Measurements from ENCODE around the gene TRAM2. TPM values are rescaled to one million over a fixed set of nuclear protein-coding genes. Genes with fewer than 3 reads are reported as not detected.

The TRAM2 gene
- total and polyA plus RNA-seq, 2 of the 13 experiments (the other 11 are each of a cell fraction or from before 2014, with no cell fraction given) = 49.1 to 72.5 TPM

DNA sequence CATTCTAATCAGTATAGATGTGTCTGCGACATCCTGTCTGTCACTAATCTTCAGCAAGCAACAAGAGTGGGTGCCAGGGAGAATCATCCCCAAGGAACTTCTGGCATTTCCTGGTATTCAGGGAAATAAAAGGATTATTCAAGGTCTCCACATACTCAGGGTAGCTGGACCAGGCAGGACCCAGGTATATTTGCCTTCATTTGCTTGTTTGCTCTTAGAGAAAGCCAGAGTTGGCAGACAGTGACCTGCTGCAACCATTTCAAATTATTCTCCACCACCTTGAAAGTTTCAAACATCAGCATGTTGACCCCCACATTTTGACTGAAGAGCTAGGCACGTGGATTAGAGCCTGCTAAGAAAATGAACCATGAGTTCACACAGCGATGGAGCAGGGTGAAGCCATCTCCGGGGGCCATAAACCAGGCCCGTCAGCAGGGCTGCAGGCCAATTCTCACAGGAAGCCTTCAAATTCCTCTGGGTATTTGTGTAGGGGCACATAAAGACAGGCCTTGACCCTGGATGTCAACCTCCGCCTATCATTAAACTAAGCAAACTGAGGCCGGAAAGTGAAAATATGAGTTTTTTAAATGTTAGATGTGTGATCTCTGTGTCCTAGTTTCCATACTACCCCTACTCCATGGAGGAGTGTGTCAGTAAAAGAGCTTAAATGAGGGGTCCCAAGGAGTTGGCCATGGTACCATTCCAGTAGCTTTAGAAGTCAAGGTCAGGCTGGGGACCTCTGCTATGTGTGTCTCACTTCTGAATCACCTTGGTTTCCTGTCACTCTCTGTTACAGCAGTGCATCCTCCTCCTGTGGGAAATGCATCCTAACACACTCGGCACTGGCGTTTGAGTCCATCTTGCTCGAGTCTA, 32.9 kb downstream of the TRAM2 start (continued):
- TF ChIP-seq, protein P1, sequence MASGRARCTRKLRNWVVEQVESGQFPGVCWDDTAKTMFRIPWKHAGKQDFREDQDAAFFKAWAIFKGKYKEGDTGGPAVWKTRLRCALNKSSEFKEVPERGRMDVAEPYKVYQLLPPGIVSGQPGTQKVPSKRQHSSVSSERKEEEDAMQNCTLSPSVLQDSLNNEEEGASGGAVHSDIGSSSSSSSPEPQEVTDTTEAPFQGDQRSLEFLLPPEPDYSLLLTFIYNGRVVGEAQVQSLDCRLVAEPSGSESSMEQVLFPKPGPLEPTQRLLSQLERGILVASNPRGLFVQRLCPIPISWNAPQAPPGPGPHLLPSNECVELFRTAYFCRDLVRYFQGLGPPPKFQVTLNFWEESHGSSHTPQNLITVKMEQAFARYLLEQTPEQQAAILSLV (CRISPR knock-in tag; IDR thresholded peaks at IDR 0.05; ENCODE audit: borderline replicate concordance) = 0 out of 2 replicates have a peak, but pooled peaks have one; percentile 48
- TF ChIP-seq, protein P2, sequence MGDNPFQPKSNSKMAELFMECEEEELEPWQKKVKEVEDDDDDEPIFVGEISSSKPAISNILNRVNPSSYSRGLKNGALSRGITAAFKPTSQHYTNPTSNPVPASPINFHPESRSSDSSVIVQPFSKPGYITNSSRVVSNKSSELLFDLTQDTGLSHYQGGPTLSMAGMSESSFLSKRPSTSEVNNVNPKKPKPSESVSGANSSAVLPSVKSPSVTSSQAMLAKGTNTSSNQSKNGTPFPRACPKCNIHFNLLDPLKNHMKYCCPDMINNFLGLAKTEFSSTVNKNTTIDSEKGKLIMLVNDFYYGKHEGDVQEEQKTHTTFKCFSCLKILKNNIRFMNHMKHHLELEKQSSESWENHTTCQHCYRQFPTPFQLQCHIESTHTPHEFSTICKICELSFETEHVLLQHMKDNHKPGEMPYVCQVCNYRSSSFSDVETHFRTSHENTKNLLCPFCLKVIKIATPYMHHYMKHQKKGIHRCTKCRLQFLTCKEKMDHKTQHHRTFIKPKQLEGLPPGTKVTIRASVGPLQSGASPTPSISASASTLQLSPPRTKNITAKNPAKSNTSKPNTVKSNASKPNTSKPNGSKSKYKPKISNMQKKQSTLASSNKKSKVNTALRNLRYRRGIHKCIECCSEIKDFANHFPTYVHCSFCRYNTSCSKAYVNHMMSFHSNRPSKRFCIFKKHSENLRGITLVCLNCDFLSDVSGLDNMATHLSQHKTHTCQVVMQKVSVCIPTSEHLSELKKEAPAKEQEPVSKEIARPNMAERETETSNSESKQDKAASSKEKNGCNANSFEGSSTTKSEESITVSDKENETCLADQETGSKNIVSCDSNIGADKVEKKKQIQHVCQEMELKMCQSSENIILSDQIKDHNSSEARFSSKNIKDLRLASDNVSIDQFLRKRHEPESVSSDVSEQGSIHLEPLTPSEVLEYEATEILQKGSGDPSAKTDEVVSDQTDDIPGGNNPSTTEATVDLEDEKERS (CRISPR knock-in tag; IDR thresholded peaks at IDR 0.05) = peak; percentile 64; the same call in 1 of the 2 replicates
- TF ChIP-seq MTA1 (CRISPR knock-in tag; IDR thresholded peaks at IDR 0.05; ENCODE audit: borderline replicate concordance) (peak; percentile 84), SPEN (CRISPR knock-in tag; IDR thresholded peaks at IDR 0.05; ENCODE audit: low read depth) (no peak), ZNF468 (CRISPR knock-in tag; IDR thresholded peaks at IDR 0.05) (no peak), GATA4 (IDR thresholded peaks at IDR 0.05; ENCODE audit: borderline replicate concordance, low read depth) (peak; percentile 84; the same call in 1 of the 2 replicates), YY1 (IDR thresholded peaks at IDR 0.05; ENCODE audit: insufficient read depth, insufficient replicate concordance, low read depth, low read length) (peak; percentile 65), FOXC1 (CRISPR knock-in tag; IDR thresholded peaks at IDR 0.05; ENCODE audit: borderline replicate concordance) (peak; percentile 80), MEF2D (CRISPR knock-in tag; IDR thresholded peaks at IDR 0.05) (peak; percentile 75), DPF2 (CRISPR knock-in tag; IDR thresholded peaks at IDR 0.05; ENCODE audit: borderline replicate concordance, low read depth) (peak; percentile 90), ZNF772 (CRISPR knock-in tag; IDR thresholded peaks at IDR 0.05) (peak; percentile 41), ZNF264 (CRISPR knock-in tag; IDR thresholded peaks at IDR 0.05) (peak; percentile 37), CBFB (CRISPR knock-in tag; IDR thresholded peaks at IDR 0.05) (0 out of 2 replicates have a peak, but pooled peaks have one; percentile 18), ZNF501 (CRISPR knock-in tag; IDR thresholded peaks at IDR 0.05) (peak; percentile 80; the same call in 1 of the 2 replicates)
- TF ChIP-seq, protein P3, sequence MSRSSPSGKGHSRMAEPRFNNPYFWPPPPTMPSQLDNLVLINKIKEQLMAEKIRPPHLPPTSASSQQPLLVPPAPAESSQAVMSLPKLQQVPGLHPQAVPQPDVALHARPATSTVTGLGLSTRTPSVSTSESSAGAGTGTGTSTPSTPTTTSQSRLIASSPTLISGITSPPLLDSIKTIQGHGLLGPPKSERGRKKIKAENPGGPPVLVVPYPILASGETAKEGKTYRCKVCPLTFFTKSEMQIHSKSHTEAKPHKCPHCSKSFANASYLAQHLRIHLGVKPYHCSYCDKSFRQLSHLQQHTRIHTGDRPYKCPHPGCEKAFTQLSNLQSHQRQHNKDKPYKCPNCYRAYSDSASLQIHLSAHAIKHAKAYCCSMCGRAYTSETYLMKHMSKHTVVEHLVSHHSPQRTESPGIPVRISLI (CRISPR knock-in tag; IDR thresholded peaks at IDR 0.05; ENCODE audit: borderline replicate concordance) = peak; percentile 31; the same call in 1 of the 2 replicates
- TF ChIP-seq, protein P4, sequence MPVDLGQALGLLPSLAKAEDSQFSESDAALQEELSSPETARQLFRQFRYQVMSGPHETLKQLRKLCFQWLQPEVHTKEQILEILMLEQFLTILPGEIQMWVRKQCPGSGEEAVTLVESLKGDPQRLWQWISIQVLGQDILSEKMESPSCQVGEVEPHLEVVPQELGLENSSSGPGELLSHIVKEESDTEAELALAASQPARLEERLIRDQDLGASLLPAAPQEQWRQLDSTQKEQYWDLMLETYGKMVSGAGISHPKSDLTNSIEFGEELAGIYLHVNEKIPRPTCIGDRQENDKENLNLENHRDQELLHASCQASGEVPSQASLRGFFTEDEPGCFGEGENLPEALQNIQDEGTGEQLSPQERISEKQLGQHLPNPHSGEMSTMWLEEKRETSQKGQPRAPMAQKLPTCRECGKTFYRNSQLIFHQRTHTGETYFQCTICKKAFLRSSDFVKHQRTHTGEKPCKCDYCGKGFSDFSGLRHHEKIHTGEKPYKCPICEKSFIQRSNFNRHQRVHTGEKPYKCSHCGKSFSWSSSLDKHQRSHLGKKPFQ (CRISPR knock-in tag; IDR thresholded peaks at IDR 0.05; ENCODE audit: insufficient replicate concordance) = peak; percentile 95
- TF ChIP-seq, protein P5, sequence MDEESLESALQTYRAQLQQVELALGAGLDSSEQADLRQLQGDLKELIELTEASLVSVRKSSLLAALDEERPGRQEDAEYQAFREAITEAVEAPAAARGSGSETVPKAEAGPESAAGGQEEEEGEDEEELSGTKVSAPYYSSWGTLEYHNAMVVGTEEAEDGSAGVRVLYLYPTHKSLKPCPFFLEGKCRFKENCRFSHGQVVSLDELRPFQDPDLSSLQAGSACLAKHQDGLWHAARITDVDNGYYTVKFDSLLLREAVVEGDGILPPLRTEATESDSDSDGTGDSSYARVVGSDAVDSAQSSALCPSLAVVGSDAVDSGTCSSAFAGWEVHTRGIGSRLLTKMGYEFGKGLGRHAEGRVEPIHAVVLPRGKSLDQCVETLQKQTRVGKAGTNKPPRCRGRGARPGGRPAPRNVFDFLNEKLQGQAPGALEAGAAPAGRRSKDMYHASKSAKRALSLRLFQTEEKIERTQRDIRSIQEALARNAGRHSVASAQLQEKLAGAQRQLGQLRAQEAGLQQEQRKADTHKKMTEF (CRISPR knock-in tag; IDR thresholded peaks at IDR 0.05) = peak; percentile 64

Measured in HepG2 (cell line).